HG03354 (cell line): Measurements from ENCODE around the gene CST4.
A peak's percentile ranks its signal among the peaks of the same experiment; 100 is the strongest.
"Not testable (repeated sequence)": the region's sequence is repeated elsewhere in the genome, so short reads cannot be mapped to it uniquely, and the experiment has no call there.

Experiments used
- ATAC-seq: cut with Tn5 transposase; IDR thresholded peaks from one replicate; pipeline ENCODE4 v1.9.1; 2021; ENCODE audit warnings: mild to moderate bottlenecking; ENCODE audit not compliant: unreplicated experiment, poor library complexity, severe bottlenecking

The CST4 gene

GRCh38 chr20:23691675-23692074, 2.8 kb upstream of the CST4 start:
- ATAC-seq, result no peak

- no peak for ATAC-seq
Measured at GRCh38 chr20:23690581-23690980, 1.7 kb upstream of the CST4 start.

GRCh38 chr20:23689399-23689690, 507 bp upstream of the CST4 start:
- no peak for ATAC-seq

- ATAC-seq, result no peak
Measured at GRCh38 chr20:23687986-23688385, 852 bp downstream of the CST4 start.

GRCh38 chr20:23686046-23686750, 2.6 kb downstream of the CST4 start:
- ATAC-seq, result no peak

GRCh38 chr20:23685529-23685896, 3.3 kb downstream of the CST4 start:
- ATAC-seq, result not testable (repeated sequence)

GRCh38 chr20:23684261-23684660, 4.6 kb downstream of the CST4 start:
- no peak for ATAC-seq

- no peak for ATAC-seq
Measured at GRCh38 chr20:23683807-23684206, 5.0 kb downstream of the CST4 start.

- ATAC-seq, result no peak
Measured at GRCh38 chr20:23683281-23683680, 5.6 kb downstream of the CST4 start.

- ATAC-seq, result no peak
Measured at GRCh38 chr20:23680146-23680545, 8.7 kb downstream of the CST4 start.

GRCh38 chr20:23679133-23680092, 9.4 kb downstream of the CST4 start:
- no peak for ATAC-seq

- no peak for ATAC-seq
Measured at GRCh38 chr20:23673209-23673608, 15.6 kb downstream of the CST4 start.

- no peak for ATAC-seq
Measured at GRCh38 chr20:23672158-23672557, 16.7 kb downstream of the CST4 start.

GRCh38 chr20:23671479-23671878, 17.4 kb downstream of the CST4 start:
- no peak for ATAC-seq

- no peak for ATAC-seq
Measured at GRCh38 chr20:23670361-23670760, 18.5 kb downstream of the CST4 start.

- ATAC-seq, result no peak
Measured at GRCh38 chr20:23669866-23670265, 19.0 kb downstream of the CST4 start.

- no peak for ATAC-seq
Measured at GRCh38 chr20:23669327-23669726, 19.5 kb downstream of the CST4 start.

GRCh38 chr20:23668477-23668951, 20.3 kb downstream of the CST4 start:
- peak; percentile 82 for ATAC-seq

GRCh38 chr20:23667666-23668065, 21.2 kb downstream of the CST4 start:
- ATAC-seq, result no peak

GRCh38 chr20:23666698-23667097, 22.1 kb downstream of the CST4 start:
- ATAC-seq, result no peak

GRCh38 chr20:23666189-23666588, 22.6 kb downstream of the CST4 start:
- no peak for ATAC-seq
